ENCODE measurements around the gene GYPB. TPM values are rescaled to one million over a fixed set of nuclear protein-coding genes. Genes with fewer than 3 reads are reported as not detected.
"Not testable (repeated sequence)": the region's sequence is repeated elsewhere in the genome, so short reads cannot be mapped to it uniquely, and the experiment has no call there.

Gene GYPB
- total RNA-seq, 2 donors from 2014 or later, result not detected

DNA sequence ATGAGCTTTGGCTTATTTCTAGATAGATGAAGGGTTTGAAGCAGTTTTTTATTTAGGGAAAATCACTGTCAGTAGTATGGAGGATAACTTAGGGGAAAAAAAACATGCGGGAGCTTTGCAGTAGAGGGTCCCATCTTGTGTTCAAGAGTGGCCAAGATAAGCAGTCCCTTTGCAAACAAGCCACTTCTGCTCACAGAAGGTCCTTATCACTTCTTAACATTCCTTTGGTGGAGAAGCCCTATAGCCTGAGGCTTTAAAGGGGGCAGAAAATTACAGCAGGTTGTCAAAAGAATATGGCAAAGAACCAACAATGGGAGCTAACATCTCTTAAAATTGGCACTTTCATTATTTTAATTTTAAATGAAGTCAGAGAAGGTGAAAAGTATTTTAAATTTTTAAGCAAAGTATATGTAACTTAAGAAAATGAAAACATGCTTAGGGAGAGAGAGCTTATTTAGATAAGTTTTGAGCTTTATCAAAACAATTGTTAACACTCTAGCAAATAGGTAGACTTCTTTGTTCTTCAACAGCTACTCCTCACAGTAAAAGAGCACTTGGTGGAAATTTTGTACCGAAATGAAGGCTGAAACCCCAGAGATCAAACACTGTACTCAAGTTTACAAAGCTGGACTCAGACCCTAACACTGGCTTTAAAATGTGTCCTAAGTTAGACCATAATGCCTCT, 15.8 kb downstream of the GYPB start:
- not testable (repeated sequence) for H3K4me1 Mint-ChIP-seq (ENCODE audit: low read depth in 2 of 2); H3K4me3 Mint-ChIP-seq; ATAC-seq; DNase-seq (ENCODE audit: low spot score); H3K9me3 Mint-ChIP-seq; H3K36me3 Mint-ChIP-seq; H3K27ac Mint-ChIP-seq; H3K27me3 Mint-ChIP-seq

DNA sequence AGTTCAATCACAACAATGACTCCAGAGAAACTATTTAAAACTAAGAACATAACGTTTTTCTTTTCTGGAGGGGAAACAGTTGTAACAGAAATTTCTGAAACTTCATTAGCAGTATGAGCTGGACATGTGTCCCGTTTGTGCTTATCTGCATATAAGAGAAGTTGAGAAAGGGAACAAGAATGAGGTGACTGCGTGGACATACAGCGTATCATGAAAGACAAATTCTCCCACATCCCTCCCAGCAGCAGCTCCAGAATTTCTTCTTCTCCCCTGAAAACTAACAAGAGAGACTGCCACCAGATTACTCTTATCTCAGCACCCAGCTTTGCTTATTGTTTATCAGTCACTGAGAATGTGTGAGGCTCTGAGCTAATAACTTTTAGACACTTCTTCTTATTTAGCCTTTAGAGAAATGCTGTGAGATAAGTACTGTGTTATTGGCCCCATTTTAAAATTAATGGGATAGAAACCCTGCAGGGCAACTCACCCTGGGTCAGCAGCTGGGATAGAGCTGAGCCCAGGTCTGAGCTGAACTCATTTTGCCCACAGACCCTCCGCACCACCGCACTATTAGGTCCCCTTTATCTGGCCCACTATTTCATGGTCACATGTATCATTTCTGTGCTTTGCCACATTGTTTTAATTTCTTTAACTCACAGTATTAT, 18.7 kb downstream of the GYPB start:
- ATAC-seq; H3K4me3 Mint-ChIP-seq; DNase-seq (ENCODE audit: low spot score); H3K4me1 Mint-ChIP-seq (ENCODE audit: low read depth in 2 of 2); H3K27ac Mint-ChIP-seq; H3K27me3 Mint-ChIP-seq; H3K36me3 Mint-ChIP-seq; H3K9me3 Mint-ChIP-seq: not testable (repeated sequence)

DNA sequence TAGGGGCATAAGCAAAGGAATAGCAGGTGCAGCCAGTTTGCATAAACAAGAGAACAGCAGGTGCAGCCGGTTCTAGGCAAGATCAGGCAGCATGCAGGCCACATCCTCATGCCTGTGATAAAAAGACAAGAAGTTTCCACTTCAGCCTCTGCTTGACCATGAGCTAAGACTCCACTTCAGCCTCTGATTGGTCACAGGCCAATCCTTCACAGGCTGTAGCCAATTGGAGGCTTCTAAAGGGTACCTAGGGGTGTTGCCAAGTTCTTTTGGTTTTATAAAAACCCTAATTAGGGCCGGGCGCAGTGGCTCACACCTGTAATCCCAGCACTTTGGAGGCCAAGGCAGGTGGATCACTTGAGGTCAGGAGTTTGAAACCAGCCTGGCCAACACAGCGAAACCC, 23.0 kb downstream of the GYPB start:
- not testable (repeated sequence) for H3K36me3 Mint-ChIP-seq; ATAC-seq; H3K9me3 Mint-ChIP-seq; DNase-seq (ENCODE audit: low spot score); H3K27ac Mint-ChIP-seq; H3K4me3 Mint-ChIP-seq; H3K4me1 Mint-ChIP-seq (ENCODE audit: low read depth in 2 of 2); H3K27me3 Mint-ChIP-seq

DNA sequence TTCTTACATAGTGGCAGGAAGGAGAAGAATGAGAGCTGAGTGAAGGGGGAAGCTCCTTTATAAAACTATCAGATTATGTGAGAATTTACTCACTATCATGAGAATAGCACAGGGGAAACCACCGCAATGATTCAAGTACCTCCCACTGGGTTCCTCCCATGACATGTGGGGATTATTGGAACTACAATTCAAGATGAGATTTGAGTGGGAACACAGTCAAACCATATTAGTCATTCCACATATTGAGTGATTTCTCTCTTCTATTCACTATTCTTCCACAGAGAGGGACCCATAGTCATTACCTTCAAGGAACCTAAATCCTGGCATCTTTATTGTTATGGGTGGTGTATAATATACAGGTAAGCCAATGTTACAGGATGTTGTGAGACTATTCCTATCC, 27.4 kb downstream of the GYPB start:
- not testable (repeated sequence) for DNase-seq (ENCODE audit: low spot score); H3K4me3 Mint-ChIP-seq; H3K27me3 Mint-ChIP-seq; H3K27ac Mint-ChIP-seq; H3K4me1 Mint-ChIP-seq (ENCODE audit: low read depth in 2 of 2); H3K9me3 Mint-ChIP-seq; ATAC-seq; H3K36me3 Mint-ChIP-seq

DNA sequence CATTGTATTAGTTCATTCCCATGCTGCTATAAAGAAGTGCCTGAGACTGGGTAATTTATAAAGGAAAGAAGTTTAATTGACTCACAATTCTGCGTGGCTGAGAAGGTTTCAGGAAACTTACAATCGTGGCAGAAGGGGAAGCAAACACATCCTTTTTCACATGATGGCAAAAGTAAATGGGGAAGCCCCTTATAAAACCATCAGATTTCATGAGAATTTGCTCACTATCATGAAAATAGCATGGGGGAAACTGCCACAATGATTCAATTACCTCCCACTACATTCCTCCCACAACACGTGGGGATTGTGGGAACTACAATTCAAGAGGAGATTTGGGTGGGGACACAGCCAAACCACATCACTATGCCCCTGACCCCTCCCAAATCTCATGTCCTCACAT, 28.5 kb downstream of the GYPB start:
- not testable (repeated sequence) for DNase-seq (ENCODE audit: low spot score); H3K4me3 Mint-ChIP-seq; H3K27ac Mint-ChIP-seq; H3K36me3 Mint-ChIP-seq; H3K27me3 Mint-ChIP-seq; H3K9me3 Mint-ChIP-seq; ATAC-seq; H3K4me1 Mint-ChIP-seq (ENCODE audit: low read depth in 2 of 2)

DNA sequence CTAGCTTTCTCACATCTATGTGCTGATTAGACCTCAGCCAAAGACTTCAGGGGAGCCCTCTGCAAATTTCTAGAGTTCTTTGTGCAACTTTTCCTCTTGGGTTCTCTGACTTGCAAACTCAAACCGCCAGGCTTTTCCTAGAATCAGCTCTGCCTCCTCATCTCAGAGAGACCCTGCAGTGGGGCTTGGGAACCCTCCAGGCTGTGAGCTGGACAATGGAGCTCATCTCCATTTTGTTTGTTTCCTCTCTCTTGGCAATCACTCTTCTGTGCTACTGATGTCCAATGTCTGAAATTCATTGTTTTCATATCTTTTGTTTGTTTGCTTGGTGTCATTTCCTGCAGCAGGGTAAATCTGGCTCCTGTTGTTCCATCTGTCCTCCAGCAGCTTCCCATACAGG, 33.0 kb downstream of the GYPB start:
- Mint-ChIP-seq H3K36me3 (no peaks in the 10 kb centered on the region), H3K27ac (no peak overlapping the region), H3K27me3 (peaks cover 0 to 4% of the 10 kb centered on the region in 2 donors), H3K4me1 (ENCODE audit: low read depth in 2 of 2) (no peaks in the 10 kb centered on the region), H3K4me3 (no peak overlapping the region), H3K9me3 (peaks cover 4% of the 10 kb centered on the region)
- DNase-seq (ENCODE audit: low spot score) (no peak), ATAC-seq (no peak)

DNA sequence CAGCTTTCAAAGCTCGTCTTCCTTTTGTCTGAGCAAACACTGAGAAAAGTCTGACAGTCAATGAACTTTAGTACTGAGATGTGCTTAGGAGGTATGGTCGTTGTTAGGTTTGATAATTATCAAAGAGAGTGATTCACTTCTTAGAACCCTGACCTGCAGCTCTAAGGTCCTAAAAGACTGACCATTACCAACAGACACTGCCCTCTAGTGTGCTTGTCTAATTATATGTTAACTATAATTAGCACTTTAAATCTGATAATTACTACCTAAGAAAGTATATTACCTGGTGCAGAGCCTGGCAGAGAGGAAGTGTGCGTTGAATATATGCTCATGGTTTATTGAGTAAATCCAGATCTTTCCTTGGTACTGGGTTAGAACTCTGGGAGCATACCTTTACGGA, 38.4 kb downstream of the GYPB start:
- H3K27ac Mint-ChIP-seq; H3K4me1 Mint-ChIP-seq (ENCODE audit: low read depth in 2 of 2); H3K27me3 Mint-ChIP-seq; DNase-seq (ENCODE audit: low spot score); H3K36me3 Mint-ChIP-seq; ATAC-seq; H3K9me3 Mint-ChIP-seq; H3K4me3 Mint-ChIP-seq: not testable (repeated sequence)

DNA sequence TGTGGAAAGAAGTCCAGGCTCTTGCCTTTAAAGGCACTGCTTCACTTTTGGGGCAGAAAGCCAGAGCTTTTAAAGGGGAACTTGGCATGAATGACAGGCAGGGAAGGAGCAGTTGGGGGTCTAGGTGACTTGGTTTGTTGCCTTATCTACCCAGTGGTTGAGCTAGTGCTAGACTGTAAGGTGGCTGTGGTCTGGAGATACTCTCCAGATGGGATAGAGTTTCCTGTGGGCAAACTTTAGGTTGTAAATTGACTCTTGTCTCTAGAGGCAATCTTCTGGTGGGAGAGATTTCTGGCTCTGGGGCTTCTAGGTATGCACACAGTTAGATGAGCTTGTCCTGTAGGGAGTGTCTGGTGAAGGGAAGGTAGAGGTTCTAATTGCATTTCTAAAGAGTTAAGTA, 43.7 kb downstream of the GYPB start:
- not testable (repeated sequence) for ATAC-seq; H3K4me3 Mint-ChIP-seq; H3K36me3 Mint-ChIP-seq; H3K4me1 Mint-ChIP-seq (ENCODE audit: low read depth in 2 of 2); DNase-seq (ENCODE audit: low spot score); H3K9me3 Mint-ChIP-seq; H3K27me3 Mint-ChIP-seq; H3K27ac Mint-ChIP-seq

DNA sequence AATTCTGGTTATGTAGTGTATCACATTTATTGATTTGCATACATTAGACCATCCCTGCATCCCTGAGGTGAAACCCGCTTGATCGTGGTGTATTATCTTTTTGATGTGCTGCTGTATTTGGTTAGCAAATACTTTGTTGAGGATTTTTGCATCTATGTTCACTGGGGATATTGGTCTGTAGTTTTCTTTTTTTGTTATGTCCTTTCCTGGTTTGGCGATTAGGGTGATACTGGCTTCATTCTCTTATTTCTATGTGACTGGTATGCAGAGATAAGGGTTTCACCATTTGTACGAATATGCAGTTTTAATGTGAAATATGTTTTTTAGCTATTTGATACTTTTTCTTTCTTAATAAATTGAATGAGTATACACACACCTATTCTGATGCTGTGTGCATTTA, 45.2 kb downstream of the GYPB start:
- not testable (repeated sequence) for H3K4me3 Mint-ChIP-seq; ATAC-seq; H3K27ac Mint-ChIP-seq; H3K36me3 Mint-ChIP-seq; H3K9me3 Mint-ChIP-seq; H3K4me1 Mint-ChIP-seq (ENCODE audit: low read depth in 2 of 2); H3K27me3 Mint-ChIP-seq; DNase-seq (ENCODE audit: low spot score)

DNA sequence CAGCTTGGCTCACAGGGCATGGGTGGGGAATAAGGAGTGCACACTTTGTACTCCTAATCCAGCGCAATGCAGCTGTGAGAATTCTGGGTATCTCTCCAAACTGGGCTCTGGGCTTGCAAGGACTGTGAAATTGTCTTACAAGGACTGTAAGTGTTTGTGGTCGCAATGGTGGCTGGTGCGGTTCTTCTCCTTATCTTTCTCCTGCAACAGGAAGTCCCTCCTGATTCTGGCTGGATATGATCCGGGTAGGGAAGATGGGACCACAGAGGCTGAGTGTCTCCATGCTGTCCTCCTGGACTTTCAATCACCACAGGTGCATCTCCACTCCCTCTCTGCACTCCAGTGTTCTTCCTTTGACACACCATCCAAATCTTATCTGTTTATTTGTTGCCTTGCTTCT, 58.1 kb downstream of the GYPB start:
- no peak overlapping the region for H3K27ac Mint-ChIP-seq
- no peaks in the 10 kb centered on the region for H3K9me3 Mint-ChIP-seq
- ATAC-seq, result no peak
- H3K4me3 Mint-ChIP-seq, result no peak overlapping the region
- H3K36me3 Mint-ChIP-seq, result no peaks in the 10 kb centered on the region
- no peaks in the 10 kb centered on the region for H3K27me3 Mint-ChIP-seq
- no peak for DNase-seq (ENCODE audit: low spot score)
- H3K4me1 Mint-ChIP-seq (ENCODE audit: low read depth in 2 of 2), result no peaks in the 10 kb centered on the region

DNA sequence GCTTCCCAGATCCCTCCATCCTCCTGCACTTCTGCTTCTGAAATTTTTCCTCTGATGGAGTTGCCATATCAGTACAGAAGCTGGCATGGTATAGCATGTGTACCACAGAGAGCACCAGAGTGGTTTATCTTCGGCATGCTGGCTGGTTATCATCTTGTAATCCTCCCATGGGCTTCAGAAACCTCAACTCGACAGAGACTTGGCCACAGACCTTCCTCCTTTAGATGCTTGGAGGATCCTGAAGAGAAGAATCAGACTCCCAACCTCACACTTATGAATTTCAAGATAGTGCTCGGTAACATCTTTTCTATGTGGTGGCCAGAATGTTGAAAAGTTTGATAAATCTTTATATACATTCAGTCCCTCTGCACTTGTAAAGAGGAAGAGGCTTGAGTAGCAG, 63.9 kb downstream of the GYPB start:
- H3K27ac Mint-ChIP-seq; H3K4me3 Mint-ChIP-seq; H3K27me3 Mint-ChIP-seq; H3K36me3 Mint-ChIP-seq; ATAC-seq; H3K4me1 Mint-ChIP-seq (ENCODE audit: low read depth in 2 of 2); DNase-seq (ENCODE audit: low spot score): not testable (repeated sequence)
- H3K9me3 Mint-ChIP-seq, result peaks cover 12% of the 10 kb centered on the region

DNA sequence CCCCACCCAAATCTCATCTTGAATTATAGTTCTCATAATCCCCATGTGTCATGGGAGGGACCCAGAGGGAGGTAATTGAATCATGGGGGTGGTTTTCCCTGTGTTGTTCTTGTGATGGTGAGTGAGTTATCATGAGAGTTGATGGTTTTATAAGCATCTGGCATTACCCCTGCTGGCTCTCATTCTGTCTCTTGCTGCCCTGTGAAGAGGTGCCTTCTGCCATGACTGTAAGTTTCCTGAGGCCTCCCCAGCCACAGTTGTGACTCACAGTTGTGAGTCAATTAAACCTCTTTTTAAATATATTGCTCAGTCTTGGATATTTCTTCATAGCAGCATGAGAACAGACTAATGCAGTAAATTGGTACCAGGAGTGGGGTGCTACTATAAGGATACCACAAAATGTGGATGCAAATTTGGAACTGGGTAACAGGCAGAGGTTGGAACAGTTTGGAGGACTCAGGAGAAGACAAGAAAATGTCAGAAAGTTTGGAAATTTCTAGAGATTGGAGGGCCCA, 67.7 kb downstream of the GYPB start:
- not testable (repeated sequence) for DNase-seq (ENCODE audit: low spot score); ATAC-seq

DNA sequence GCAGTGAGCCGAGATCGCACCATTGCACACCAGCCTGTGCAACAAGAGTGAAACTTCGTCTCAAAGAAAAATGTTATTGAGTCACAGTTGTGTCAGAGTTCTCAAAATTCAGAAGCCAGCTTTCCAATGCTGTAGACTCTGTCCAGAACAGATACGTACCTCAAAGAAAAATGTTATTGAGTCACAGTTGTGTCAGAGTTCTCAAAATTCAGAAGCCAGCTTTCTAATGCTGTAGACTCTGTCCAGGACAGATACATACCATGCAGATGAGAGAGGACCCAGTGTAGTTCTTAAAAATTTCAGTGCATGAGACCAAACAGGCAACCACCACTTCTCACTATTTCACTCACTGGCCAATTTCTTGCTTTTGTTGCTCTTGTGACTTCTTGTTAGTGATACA, 68.2 kb downstream of the GYPB start:
- DNase-seq (ENCODE audit: low spot score); H3K27me3 Mint-ChIP-seq; H3K4me3 Mint-ChIP-seq; ATAC-seq; H3K27ac Mint-ChIP-seq; H3K36me3 Mint-ChIP-seq; H3K4me1 Mint-ChIP-seq (ENCODE audit: low read depth in 2 of 2): not testable (repeated sequence)
- H3K9me3 Mint-ChIP-seq, result peaks cover 13% of the 10 kb centered on the region

More for the DNA sequence above, 67.7 kb downstream of the GYPB start:
- not testable (repeated sequence) for H3K4me3 Mint-ChIP-seq; H3K27me3 Mint-ChIP-seq; H3K4me1 Mint-ChIP-seq (ENCODE audit: low read depth in 2 of 2); H3K27ac Mint-ChIP-seq; H3K36me3 Mint-ChIP-seq
- peaks cover 13% of the 10 kb centered on the region for H3K9me3 Mint-ChIP-seq

DNA sequence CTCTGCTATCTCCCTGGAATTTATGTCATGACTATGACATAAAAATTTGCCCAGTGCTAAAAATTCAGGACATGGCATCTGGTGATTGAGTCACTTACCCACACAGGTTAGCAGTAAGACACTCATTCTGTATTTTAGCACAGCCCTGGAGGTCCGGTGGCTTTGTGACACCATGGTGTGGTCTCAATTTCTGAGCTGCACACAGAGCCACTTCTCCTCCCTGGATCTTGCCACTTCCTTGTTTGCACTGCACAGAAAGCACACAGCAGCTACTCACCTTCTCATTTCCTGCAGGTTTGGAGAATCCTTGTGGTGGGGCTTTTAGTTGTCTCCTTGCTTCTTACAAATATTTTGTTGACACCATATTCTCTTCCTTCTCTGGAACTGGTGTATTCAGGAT, 69.0 kb downstream of the GYPB start:
- not testable (repeated sequence) for H3K4me3 Mint-ChIP-seq; H3K4me1 Mint-ChIP-seq (ENCODE audit: low read depth in 2 of 2); DNase-seq (ENCODE audit: low spot score); H3K36me3 Mint-ChIP-seq; ATAC-seq; H3K27ac Mint-ChIP-seq; H3K27me3 Mint-ChIP-seq
- H3K9me3 Mint-ChIP-seq, result peaks cover 13% of the 10 kb centered on the region

All from natural killer cell treated with Interleukin-12 subunit alpha and Interleukin-12 subunit beta and Interleukin-15 and Interleukin-18, amount 100 ng/mL, for 72 hours (primary cell).